ENCODE measurements around the gene FLNB.

Gene FLNB

GRCh38 chr3:57971975-57972374 is 36.2 kb upstream of the FLNB start:
- no peak for DNase-seq (ENCODE audit: low spot score)
- peak overlapping the region; percentile 95 for H3K27ac ChIP-seq
- ChIA-PET CTCF (interaction anchor here (0.7 to 1.2 kb wide), 2 partner anchors 37 to 74 kb away, joined by 3 read pairs; no protein-coding TSS in a partner anchor), POLR2A (ENCODE audit: low non-redundant PET) (interaction anchor here (0.6 kb wide), 1 partner anchor 16 kb away, joined by 6 read pairs; no protein-coding TSS in a partner anchor)
- TF ChIP-seq CTCF (conservative IDR thresholded peaks at IDR 0.05; ENCODE audit: low read depth): no peak

- TF ChIP-seq CTCF (conservative IDR thresholded peaks at IDR 0.05; ENCODE audit: low read depth): no peak
- POLR2A ChIA-PET (ENCODE audit: low non-redundant PET): no interaction called here
- no peak for DNase-seq (ENCODE audit: low spot score)
- CTCF ChIA-PET: interaction anchor here (0.7 kb wide), 1 partner anchor 73 kb away, joined by 3 read pairs; no protein-coding TSS in a partner anchor
- H3K27ac ChIP-seq: peak overlapping the region; percentile 95
These were observed 35.6 kb upstream of the FLNB start for GRCh38 chr3:57972531-57973111.

- ChIA-PET CTCF (interaction anchor here (0.5 to 0.8 kb wide), 3 partner anchors 35 to 1062 kb away, joined by 3 to 7 read pairs (median 3); no protein-coding TSS in a partner anchor), POLR2A (ENCODE audit: low non-redundant PET) (no interaction called here)
- TF ChIP-seq CTCF (conservative IDR thresholded peaks at IDR 0.05; ENCODE audit: low read depth): no peak
- peak overlapping the region; percentile 95 for H3K27ac ChIP-seq
- no peak for DNase-seq (ENCODE audit: low spot score)
These were observed 34.3 kb upstream of the FLNB start for GRCh38 chr3:57973715-57974477.

GRCh38 chr3:57974796-57975388 is 33.3 kb upstream of the FLNB start:
- peak overlapping the region; percentile 95 for H3K27ac ChIP-seq
- DNase-seq (ENCODE audit: low spot score): peak; percentile 76
- CTCF ChIA-PET: interaction anchor here (0.6 to 0.7 kb wide), 2 partner anchors 55 to 349 kb away, joined by 3 to 5 read pairs; no protein-coding TSS in a partner anchor

GRCh38 chr3:57977818-57978235 is 30.4 kb upstream of the FLNB start:
- TF ChIP-seq CTCF (conservative IDR thresholded peaks at IDR 0.05; ENCODE audit: low read depth): no peak
- H3K27ac ChIP-seq: peak overlapping the region; percentile 95
- POLR2A ChIA-PET (ENCODE audit: low non-redundant PET): no interaction called here
- CTCF ChIA-PET: no interaction called here
- peak; percentile 44 for DNase-seq (ENCODE audit: low spot score)

More at GRCh38 chr3:57974796-57975388, 33.3 kb upstream of the FLNB start:
- no peak for TF ChIP-seq CTCF (conservative IDR thresholded peaks at IDR 0.05; ENCODE audit: low read depth)
- POLR2A ChIA-PET (ENCODE audit: low non-redundant PET): no interaction called here

GRCh38 chr3:57978316-57978715 is 29.9 kb upstream of the FLNB start:
- CTCF ChIA-PET: no interaction called here
- POLR2A ChIA-PET (ENCODE audit: low non-redundant PET): no interaction called here
- TF ChIP-seq CTCF (conservative IDR thresholded peaks at IDR 0.05; ENCODE audit: low read depth): no peak
- no peak for DNase-seq (ENCODE audit: low spot score)
- peak overlapping the region; percentile 95 for H3K27ac ChIP-seq
